NCI-H2227 (cell line): ENCODE data around the gene FAM193B.
A peak's percentile ranks its signal among the peaks of the same experiment; 100 is the strongest.
"Not testable (repeated sequence)": the region's sequence is repeated elsewhere in the genome, so short reads cannot be mapped to it uniquely, and the experiment has no call there.

Source experiments
- DNase-seq: peaks from one replicate; lab custom pipeline; 2025; ENCODE audit not compliant: unreplicated experiment; lab: John Stamatoyannopoulos, UW

FAM193B gene

DNA sequence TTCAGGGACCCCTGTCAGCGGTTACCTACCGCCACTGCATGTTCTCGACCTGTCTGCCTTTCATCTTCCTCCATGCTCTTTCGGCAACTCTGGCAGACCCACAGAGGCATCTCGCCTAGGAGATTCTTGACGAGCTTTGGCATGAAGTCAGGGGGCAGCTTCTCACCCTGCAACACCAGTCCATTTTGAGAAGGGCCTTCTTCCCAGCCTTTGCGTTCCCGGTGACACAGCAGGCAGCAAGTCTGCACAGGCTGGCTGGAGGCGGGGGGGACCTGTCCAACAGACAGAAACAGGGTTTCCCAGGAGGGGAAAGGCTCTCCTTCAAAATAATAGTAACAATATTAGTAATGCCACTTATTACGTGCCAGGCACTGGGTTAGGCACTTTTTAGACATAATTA lies 15.5 kb downstream of the FAM193B start:
- no peak for DNase-seq

DNA sequence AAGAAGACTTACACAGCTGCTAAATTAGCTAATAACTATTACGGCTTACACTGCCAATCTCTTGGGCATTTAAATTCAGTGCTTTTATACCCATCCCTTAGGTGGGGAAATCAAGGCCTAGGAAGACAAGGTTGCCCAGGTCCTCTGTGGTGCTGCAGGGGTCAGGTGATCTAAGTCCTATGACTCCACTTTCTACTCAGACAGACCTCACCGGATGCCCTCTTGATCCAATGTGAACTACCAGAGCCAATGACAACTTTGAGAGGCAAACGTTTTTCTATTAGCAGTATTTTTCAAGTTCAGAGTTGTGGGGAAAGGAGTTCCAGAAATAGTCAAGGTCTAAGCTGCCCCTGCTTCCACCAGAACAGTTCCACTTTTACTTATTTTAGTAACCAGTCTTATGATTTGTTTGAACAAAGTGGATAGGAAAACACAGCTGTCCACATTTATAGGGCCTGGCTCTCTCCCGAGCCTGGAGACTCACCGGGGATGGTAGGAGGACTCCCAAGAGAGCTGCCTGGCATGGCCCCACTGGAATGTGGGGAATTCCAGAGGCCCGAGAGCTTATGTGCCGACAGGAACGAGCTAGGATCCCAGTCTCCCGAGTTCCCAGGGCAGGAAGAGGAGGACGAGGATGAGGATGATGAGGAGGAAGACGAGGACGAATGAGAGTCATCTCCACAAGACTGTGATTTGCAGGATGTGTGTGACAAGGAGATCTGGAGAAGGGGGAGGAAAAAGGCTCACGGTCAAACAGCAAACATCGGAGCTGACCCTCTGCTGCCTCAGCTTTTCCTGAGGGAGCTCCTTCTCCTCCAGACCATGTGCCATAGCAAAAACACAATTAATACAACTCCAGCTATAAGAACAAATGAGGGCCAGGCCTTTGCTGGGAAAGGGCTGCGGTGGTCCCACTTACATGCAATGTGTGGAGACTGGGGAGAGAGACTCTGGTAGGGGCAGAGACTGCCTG lies 16.7 kb downstream of the FAM193B start:
- no peak for DNase-seq

DNA sequence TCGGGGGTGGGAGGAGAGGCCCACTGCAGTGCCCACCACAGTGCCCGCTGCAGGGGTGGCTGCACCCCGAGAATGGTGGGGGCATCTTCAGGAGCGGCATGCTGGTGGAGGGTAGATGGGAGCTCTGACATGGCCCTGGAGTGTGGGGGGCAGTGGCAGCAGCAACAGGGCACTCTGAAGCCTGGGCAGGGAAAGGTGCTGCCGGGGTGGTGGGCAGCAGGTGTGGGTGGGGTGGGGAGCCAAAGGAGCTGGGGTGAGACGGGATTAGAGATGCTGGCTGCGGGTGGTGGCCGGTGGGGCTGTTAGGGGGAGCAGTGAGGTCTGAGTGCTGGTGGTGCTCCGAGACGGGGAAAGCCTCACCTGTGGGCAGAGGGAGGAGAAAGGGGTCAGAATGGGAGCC lies 18.0 kb downstream of the FAM193B start:
- no peak for DNase-seq

DNA sequence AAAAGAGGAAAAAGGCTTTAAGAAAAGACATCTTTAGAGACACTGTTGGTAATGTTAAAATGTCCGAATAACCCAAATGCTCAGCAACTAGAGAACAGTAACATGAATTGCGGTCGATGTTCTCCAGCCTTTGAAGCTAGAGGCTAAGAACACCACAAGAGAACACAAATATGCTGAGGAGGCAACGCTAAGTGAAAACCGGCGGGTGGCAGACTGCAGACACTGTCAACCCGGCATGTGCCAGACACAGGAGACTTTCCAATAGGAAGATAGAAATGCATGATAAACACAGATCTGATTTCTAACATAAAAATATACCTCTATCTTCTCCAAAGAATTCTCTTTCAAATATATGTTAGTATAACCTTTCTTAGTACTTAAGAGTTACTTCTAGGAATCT lies 19.2 kb downstream of the FAM193B start:
- DNase-seq = no peak

- DNase-seq = not testable (repeated sequence)
These were observed 19.9 kb downstream of the FAM193B start for GRCh38 chr5:177534433-177534832.

DNA sequence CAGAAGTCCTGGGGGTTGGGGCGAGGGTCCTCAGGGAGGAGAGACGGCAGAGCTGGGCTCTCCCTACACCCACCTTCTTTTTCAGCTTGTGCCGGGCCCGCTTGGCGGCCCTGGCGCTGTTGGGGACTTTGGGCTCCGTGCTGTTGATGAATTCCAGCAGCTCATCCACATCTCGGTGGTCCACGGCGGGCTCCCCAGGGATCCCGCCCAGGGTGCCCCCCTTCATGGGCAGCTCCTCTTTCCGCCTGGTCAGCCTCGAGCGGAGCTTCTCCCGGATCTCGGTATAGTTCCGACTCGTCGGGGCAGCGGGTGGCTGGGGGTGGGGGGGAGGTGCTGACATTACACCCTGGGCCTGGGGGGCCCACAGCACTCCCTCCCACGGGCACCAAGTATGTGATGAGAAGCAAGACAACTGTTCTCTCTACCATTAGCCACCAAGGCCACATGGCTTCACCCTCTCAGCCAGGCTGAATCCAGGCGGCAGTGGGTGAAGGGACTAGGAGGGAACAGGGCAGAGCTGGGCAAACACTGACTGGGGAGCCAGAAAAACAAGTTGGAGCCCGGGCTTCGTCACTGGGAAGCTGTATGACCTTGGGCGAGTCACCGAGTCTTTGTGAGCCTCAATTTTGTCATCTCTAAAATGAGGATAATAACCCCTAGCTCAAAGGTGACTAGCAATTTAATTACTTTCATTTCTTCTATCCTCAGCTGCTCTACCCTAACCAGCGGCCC lies 23.0 kb downstream of the FAM193B start:
- no peak for DNase-seq

GRCh38 chr5:177530638-177531037 lies 23.7 kb downstream of the FAM193B start:
- DNase-seq = no peak

DNA sequence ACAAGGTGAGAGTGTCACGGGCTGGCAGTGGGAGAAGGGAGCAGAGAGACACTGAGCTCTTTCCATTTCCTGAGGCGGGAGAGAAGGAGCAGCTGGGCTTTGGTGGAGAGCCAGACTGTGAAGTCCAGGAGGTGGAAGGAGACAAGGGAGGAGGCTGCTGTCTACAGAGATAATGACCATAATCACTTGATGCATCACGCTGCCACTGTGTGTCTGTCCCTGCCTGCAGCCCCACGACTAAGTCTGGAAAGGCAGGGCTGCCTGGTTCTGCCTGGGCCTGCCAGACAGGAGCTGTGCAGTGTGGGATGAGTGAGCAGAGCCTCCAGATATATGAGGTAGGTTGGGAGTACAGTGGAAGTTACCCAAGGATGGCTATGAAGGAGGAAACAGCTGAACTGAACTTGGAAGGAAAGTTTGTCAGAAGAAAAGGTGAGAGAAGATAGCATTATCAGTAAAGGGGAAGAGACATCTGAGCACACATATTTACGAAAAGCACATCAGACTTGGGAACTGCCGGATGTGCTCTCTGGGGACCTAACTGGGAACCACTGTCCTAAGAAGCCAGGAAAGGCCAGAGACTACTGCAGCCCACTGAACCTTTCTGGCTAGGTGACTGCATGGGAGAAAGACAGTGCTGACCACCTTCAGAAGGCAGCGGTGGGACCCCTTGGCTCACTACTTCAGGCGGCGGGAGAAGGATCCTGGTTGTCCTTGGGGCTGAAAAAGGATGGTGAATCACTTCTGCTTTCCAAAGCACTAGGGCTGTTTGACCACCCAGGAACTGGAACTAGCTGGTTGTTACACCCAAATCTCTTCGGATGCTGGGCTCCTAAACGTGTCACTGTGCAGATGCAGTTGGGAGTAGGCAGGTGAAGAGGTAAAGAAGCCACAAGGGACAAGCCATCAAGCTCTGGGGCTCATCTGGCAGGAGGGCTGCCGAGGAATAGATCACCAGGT lies 24.8 kb downstream of the FAM193B start:
- DNase-seq = peak; percentile 56

GRCh38 chr5:177528631-177529030 lies 25.7 kb downstream of the FAM193B start:
- no peak for DNase-seq

DNA sequence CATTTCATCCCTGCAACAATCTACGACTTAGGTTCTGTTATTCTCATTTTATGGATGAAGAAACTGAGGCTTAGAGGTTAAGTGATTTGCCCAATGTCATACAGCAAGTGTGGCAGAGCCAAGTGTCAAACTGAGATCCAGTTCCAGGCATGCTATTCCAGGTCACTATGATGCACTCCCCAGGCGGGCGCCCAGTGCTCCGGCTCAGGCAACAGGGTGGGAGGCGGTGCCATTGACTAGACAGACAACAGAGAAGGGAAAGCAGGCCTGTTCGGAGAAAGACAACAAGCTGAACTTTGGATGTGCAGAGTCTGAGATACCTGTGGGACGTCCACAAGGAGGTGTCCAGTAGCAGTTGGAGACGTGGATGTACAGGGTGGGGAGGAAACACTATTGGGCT lies 26.8 kb downstream of the FAM193B start:
- no peak for DNase-seq

DNA sequence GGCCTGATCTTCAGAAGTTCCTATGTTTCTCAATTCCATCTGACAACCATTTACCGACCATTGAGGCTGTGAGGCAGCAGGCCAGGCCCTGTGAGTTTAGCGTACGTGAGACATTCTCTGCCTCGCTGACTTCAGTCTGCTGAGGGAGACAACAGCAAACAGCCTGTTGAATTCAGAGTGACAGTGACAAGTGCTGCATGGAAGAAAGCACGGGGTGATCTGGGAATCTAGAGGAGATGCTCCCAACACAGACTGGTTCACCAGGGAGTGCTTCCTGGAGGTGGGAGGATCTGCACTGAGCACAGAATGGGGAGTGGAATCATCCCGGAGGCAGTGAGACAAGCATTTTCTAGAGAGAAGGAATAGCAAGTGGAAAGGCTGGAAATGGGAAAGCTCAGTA lies 27.6 kb downstream of the FAM193B start:
- no peak for DNase-seq

DNA sequence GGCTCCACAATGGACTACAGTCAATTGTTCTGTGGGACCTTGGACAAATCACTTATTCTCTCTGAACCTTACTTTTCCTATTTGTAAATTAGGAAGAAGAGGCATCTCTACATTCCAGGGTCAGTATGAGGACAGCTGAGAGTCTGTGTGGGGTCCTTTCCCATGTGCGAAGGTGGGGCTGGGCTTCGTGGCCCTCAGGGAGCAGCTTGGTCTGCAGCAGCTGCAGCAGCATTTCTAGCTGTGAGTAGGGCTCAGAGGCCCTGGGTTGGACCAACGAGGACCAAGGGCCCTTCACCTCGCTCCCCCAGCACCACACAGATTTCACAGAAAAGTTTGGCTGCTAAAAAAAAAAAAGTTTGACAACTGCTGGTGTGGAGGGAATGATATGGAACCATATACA lies 28.2 kb downstream of the FAM193B start:
- DNase-seq = no peak

DNA sequence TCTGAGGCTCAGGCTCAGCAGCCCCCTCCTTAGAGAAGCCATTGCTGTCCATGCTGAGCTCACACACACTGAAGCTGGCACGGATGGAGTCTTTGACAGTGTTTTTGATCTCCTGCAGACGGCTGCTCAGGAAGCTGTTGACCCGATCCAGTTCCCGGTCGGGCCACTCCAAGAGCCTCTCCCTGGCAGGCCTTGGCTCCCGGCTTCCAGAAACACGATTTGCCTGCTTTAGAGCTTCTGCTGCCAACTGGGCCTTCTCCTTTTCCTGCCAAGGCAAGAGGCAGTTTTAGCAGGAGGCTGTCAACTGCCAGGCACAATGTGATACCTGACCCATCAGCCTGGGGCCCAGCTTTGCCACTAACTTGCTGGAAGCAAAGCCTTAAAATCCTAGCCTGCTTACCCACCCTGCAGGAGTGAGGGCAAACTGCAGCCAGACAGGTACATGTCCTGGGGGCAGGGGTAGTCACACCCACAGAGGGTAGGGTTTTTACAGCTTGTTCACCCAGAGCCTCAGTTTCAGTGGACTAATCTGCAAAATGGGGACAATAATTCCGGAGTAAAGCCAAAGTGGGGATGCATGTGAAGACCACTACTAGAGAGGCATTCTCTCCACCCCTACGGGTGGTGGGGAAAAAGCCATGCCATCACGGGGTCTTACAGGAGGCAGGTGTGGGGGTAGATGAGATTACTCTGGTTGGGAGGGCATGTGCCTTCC lies 29.3 kb downstream of the FAM193B start:
- DNase-seq = no peak

GRCh38 chr5:177524539-177524900 lies 29.8 kb downstream of the FAM193B start:
- no peak for DNase-seq

- no peak for DNase-seq
These were observed 30.4 kb downstream of the FAM193B start for GRCh38 chr5:177523711-177524538.

GRCh38 chr5:177520916-177521513 lies 33.3 kb downstream of the FAM193B start:
- DNase-seq = no peak

GRCh38 chr5:177520271-177520670 lies 34.1 kb downstream of the FAM193B start:
- DNase-seq = no peak

- no peak for DNase-seq
These were observed 34.7 kb downstream of the FAM193B start for GRCh38 chr5:177519463-177520235.
